ENCODE results near the gene ZNF414. TPM values are rescaled to one million over a fixed set of nuclear protein-coding genes. Genes with fewer than 3 reads are reported as not detected.
A peak's percentile ranks its signal among the peaks of the same experiment; 100 is the strongest.
"Not testable (repeated sequence)": the region's sequence is repeated elsewhere in the genome, so short reads cannot be mapped to it uniquely, and the experiment has no call there.

The ZNF414 gene
- total and polyA plus RNA-seq, 2 experiments from 2014 or later: 27.4 to 45.0 TPM

DNA sequence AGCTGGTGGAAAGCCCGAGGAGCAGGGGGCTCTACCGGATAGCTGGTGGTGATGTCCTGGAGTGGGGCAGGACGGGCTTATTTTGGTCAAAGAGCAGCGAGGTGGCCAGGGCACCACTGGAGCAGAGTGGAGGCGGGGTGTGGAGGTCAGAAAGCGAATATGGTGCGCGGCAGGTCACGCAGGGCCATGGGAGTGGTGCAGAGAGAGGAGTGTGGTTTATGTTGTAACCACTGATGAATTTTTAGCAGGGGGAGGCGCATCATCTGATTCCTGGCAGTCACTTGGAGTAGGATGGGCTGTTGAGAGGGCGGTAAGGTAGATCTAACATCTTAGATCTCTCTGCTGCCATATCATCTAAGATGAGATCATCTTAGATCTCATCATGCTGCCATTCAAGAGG, 1.4 kb upstream of the ZNF414 start:
- H3K36me3 Mint-ChIP-seq (ENCODE audit: low read depth): peaks cover 6% of the 10 kb centered on the region; the same call in 2 of the 3 replicates
- no peaks in the 10 kb centered on the region for H4K20me1 ChIP-seq (replicated peaks; ENCODE audit: insufficient read depth)
- no peak overlapping the region for H3K4me3 ChIP-seq
- H3K4me1 Mint-ChIP-seq: peaks cover 13% of the 10 kb centered on the region
- H3K9me3 Mint-ChIP-seq: no peaks in the 10 kb centered on the region
- H3K27me3 ChIP-seq (ENCODE audit: insufficient read depth): no peaks in the 10 kb centered on the region
- H3K36me3 ChIP-seq (ENCODE audit: insufficient read depth): no peaks in the 10 kb centered on the region
- H3K27ac ChIP-seq (ENCODE audit: low read depth): no peak overlapping the region
- no peaks in the 10 kb centered on the region for H3K9me2 ChIP-seq (ENCODE audit: insufficient read depth)
- TF ChIP-seq CREB1 (CRISPR knock-in tag; IDR thresholded peaks at IDR 0.05; ENCODE audit: low read depth) (no peak), EZH2 (IDR thresholded peaks at IDR 0.05; ENCODE audit: low read depth, unreplicated experiment) (no peak), POLR2AphosphoS5 (IDR thresholded peaks at IDR 0.05; ENCODE audit: low read depth) (no peak), STAT1 (IDR thresholded peaks at IDR 0.05; ENCODE audit: unreplicated experiment) (no peak), ZNF114 (CRISPR knock-in tag; IDR thresholded peaks at IDR 0.05) (no peak)
- TF ChIP-seq, protein P1, sequence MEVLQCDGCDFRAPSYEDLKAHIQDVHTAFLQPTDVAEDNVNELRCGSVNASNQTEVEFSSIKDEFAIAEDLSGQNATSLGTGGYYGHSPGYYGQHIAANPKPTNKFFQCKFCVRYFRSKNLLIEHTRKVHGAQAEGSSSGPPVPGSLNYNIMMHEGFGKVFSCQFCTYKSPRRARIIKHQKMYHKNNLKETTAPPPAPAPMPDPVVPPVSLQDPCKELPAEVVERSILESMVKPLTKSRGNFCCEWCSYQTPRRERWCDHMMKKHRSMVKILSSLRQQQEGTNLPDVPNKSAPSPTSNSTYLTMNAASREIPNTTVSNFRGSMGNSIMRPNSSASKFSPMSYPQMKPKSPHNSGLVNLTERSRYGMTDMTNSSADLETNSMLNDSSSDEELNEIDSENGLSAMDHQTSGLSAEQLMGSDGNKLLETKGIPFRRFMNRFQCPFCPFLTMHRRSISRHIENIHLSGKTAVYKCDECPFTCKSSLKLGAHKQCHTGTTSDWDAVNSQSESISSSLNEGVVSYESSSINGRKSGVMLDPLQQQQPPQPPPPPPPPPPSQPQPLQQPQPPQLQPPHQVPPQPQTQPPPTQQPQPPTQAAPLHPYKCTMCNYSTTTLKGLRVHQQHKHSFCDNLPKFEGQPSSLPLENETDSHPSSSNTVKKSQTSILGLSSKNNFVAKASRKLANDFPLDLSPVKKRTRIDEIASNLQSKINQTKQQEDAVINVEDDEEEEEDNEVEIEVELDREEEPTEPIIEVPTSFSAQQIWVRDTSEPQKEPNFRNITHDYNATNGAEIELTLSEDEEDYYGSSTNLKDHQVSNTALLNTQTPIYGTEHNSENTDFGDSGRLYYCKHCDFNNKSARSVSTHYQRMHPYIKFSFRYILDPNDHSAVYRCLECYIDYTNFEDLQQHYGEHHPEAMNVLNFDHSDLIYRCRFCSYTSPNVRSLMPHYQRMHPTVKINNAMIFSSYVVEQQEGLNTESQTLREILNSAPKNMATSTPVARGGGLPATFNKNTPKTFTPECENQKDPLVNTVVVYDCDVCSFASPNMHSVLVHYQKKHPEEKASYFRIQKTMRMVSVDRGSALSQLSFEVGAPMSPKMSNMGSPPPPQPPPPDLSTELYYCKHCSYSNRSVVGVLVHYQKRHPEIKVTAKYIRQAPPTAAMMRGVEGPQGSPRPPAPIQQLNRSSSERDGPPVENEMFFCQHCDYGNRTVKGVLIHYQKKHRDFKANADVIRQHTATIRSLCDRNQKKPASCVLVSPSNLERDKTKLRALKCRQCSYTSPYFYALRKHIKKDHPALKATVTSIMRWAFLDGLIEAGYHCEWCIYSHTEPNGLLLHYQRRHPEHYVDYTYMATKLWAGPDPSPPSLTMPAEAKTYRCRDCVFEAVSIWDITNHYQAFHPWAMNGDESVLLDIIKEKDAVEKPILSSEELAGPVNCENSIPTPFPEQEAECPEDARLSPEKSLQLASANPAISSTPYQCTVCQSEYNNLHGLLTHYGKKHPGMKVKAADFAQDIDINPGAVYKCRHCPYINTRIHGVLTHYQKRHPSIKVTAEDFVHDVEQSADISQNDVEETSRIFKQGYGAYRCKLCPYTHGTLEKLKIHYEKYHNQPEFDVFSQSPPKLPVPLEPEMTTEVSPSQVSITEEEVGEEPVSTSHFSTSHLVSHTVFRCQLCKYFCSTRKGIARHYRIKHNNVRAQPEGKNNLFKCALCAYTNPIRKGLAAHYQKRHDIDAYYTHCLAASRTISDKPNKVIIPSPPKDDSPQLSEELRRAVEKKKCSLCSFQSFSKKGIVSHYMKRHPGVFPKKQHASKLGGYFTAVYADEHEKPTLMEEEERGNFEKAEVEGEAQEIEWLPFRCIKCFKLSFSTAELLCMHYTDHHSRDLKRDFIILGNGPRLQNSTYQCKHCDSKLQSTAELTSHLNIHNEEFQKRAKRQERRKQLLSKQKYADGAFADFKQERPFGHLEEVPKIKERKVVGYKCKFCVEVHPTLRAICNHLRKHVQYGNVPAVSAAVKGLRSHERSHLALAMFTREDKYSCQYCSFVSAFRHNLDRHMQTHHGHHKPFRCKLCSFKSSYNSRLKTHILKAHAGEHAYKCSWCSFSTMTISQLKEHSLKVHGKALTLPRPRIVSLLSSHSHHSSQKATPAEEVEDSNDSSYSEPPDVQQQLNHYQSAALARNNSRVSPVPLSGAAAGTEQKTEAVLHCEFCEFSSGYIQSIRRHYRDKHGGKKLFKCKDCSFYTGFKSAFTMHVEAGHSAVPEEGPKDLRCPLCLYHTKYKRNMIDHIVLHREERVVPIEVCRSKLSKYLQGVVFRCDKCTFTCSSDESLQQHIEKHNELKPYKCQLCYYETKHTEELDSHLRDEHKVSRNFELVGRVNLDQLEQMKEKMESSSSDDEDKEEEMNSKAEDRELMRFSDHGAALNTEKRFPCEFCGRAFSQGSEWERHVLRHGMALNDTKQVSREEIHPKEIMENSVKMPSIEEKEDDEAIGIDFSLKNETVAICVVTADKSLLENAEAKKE (CRISPR knock-in tag; IDR thresholded peaks at IDR 0.05): no peak
- TF ChIP-seq, protein P2, sequence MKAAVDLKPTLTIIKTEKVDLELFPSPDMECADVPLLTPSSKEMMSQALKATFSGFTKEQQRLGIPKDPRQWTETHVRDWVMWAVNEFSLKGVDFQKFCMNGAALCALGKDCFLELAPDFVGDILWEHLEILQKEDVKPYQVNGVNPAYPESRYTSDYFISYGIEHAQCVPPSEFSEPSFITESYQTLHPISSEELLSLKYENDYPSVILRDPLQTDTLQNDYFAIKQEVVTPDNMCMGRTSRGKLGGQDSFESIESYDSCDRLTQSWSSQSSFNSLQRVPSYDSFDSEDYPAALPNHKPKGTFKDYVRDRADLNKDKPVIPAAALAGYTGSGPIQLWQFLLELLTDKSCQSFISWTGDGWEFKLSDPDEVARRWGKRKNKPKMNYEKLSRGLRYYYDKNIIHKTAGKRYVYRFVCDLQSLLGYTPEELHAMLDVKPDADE (IDR thresholded peaks at IDR 0.05): no peak
- no peaks in the 10 kb centered on the region for H3K79me2 ChIP-seq (replicated peaks; ENCODE audit: insufficient read depth)
- peaks cover 24% of the 10 kb centered on the region for H3K27me3 Mint-ChIP-seq (ENCODE audit: insufficient read depth, low read depth, poor library complexity)
- no peak overlapping the region for H3K4me2 ChIP-seq
- H3K4me3 Mint-ChIP-seq: peak overlapping the region; percentile 0; the same call in 1 of the 3 replicates
- no peak for DNase-seq (ENCODE audit: low spot score)
- H3F3A ChIP-seq (replicated peaks; ENCODE audit: low read depth): peaks cover 23% of the 10 kb centered on the region
- H3K27ac Mint-ChIP-seq: no peak overlapping the region
- no peak overlapping the region for H2AFZ ChIP-seq
- ATAC-seq: no peak
- H3K4me1 ChIP-seq (ENCODE audit: insufficient read depth): peaks cover 9% of the 10 kb centered on the region

DNA sequence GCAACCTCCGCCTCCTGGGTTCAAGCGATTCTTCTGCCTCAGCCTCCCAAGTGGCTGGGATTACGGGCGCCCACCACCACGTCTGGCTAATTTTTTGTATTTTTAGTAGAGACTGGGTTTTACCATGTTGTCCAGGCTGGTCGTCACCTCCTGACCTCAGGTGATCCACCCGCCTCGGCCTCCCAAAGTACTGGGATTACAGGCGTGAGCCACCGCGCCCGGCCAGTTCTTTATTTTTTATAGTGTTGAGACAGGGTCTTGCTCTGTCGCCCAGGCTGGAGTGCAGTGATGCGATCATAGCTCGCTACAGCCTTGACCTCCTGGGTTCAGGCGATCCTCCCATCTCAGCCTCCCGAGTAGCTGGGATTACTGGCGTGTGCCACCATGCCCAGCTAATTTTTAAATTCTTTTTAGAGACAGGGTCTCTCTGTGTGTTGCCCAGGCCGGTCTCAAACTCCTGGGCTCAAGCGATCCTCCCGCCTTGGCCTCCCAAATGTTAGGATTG, 590 bp upstream of the ZNF414 start:
- Mint-ChIP-seq H3K4me1 (peaks cover 13% of the 10 kb centered on the region), H3K27me3 (ENCODE audit: insufficient read depth, low read depth, poor library complexity) (peaks cover 24% of the 10 kb centered on the region), H3K4me3 (peak overlapping the region; percentile 93), H3K27ac (peak overlapping the region; percentile 98)
- peaks cover 23% of the 10 kb centered on the region for H3F3A ChIP-seq (replicated peaks; ENCODE audit: low read depth)
- not testable (repeated sequence) for H3K79me2 ChIP-seq (replicated peaks; ENCODE audit: insufficient read depth); H2AFZ ChIP-seq; H4K20me1 ChIP-seq (replicated peaks; ENCODE audit: insufficient read depth); DNase-seq (ENCODE audit: low spot score); H3K9me3 Mint-ChIP-seq; ATAC-seq; H3K27me3 ChIP-seq (ENCODE audit: insufficient read depth); H3K36me3 Mint-ChIP-seq (ENCODE audit: low read depth); H3K9me2 ChIP-seq (ENCODE audit: insufficient read depth); H3K36me3 ChIP-seq (ENCODE audit: insufficient read depth); H3K4me1 ChIP-seq (ENCODE audit: insufficient read depth)
- H3K4me3 ChIP-seq: peak overlapping the region; percentile 78
- peak overlapping the region; percentile 89 for H3K4me2 ChIP-seq
- H3K27ac ChIP-seq (ENCODE audit: low read depth): peak overlapping the region; percentile 99
